Activated CD8-positive, alpha-beta memory T cell treated with anti-CD3 and anti-CD28 coated beads for 36 hours (primary cell): ENCODE data around the gene NFIB. TPM values are rescaled to one million over a fixed set of nuclear protein-coding genes. Genes with fewer than 3 reads are reported as not detected.

Experiments used
- CTCF ChIA-PET: fragments of 350-600 bp; sonication (Branson Sonifier 250); formaldehyde crosslinking; loops from one replicate; lab custom pipeline; 2021; ENCODE audit warnings: antibody characterized with exemption; lab: Charles Lee
- POLR2A ChIA-PET: fragments of 350-600 bp; sonication (Branson Sonifier 250); formaldehyde crosslinking; loops from one replicate; lab custom pipeline; 2021; ENCODE audit warnings: antibody characterized with exemption; lab: Charles Lee
- total RNA-seq, 2 experiments: library from RNA; stranded (reverse); gene quantifications; one replicate each; pipeline ENCODE4 v1.2.3, GENCODE V29; 2021

NFIB gene
- total RNA-seq, 2 experiments from 2014 or later, result not detected

DNA sequence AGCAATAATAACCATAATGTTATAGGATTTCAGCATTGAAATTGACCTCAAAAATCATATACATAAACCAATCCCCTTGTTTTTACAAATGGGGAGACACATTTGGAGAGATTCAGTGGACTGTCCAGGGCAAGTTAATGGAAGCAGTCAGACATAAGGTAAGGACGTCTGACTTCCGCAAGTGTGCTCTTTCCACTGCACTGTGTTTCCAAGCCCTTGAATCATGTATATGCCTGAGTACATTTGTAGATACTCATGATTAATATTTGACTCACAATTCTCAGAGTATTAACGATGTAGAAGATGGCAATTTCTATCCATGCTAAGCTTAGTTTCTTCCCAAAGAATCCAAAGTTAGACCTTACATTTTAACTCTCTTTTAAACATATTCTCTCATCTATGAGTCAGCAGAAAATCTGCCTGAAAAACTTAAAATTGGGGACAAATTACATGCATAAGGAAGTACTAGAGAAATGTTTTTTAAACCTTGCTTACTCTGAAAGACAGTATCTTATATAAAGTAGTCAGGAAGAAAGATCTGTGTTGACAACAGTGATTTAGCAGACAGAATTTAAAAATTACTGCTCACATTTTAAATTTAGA is 165.3 kb downstream of the NFIB start:
- ChIA-PET POLR2A (no interaction called here), CTCF (no interaction called here)

DNA sequence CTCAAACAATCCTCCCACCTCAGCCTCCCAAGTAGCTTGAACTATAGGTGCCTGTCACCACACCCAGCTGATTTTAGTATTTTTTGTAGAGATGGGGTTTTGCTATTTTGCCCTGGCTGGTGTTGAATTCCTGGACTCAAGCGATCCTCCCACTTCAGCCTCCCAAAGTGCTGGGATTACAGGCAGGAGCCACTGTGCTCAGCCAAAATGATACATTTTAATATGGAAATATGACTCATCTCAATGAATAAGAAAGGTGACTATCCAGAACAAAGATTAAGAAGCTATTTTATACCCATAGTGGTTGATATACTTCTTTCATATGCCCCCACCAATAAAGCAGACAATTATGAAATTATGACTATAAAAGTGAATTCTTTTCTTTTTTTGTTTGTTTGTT is 166.2 kb downstream of the NFIB start:
- CTCF ChIA-PET, result no interaction called here
- POLR2A ChIA-PET, result no interaction called here

DNA sequence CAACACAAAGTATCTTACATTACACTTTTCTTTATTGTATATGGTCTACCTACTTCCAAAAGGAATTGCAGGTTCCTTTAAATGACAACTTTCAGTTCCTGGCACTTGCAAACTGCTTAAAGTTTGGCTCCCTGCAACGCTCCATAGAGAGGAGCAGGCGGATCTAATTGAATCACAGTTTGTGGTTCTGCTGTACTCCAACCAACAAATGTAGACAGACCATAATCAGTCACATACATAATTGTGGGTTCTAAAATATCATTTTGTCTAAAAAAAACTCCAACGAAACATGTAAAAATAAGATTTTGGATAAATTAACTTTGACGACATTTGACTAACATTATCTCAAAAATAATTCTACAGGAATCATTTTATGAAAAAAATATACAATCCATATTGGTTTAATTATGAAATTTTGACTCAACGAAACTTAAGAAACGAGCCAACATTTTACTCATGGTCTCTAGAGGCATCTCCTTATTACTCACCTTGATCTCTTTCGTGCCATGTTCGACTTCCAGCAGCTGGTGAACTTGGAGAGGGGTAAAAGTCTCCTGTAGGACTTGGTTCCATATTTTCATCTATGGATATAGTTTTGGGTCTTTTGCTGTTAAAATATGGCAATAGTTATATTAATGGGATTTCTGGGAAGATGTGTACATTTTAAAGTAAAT is 167.6 kb downstream of the NFIB start:
- ChIA-PET POLR2A (no interaction called here), CTCF (no interaction called here)

DNA sequence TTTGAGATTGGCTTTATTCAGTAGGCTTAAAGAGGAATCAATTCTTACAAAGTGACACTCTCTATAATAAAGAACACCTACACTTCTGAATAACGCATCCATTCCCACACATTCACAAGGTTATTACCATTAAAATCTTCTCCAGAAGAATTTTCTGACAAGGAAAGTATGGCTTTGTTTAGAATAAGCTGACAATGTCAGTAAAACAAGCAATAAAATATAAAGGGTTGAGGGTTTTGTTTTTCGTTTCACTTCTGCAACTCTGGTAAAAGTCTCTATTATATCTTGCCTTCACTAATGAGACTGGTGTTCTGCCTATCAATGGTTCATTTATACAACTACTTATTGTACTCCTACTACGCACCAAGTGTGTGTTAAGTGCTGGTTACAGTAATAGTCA is 169.7 kb downstream of the NFIB start:
- POLR2A ChIA-PET, result no interaction called here
- CTCF ChIA-PET, result no interaction called here

DNA sequence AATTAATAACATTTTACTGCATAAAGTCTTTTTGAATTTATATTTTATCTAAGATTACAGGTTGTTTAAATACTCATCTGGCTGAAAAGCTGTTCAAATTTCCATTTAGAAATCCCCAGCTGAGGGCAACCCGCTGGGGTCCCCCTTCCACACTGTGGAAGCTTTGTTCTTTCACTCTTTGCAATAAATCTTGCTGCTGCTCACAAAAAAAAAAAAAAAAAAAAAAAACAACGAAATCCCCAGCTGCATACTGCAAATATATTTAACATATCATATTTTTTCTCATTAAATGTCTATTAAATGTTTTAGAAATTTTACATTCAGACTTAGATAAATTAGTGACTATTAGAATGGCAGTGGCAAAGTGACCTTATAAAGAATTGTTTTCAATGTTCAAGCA is 172.2 kb downstream of the NFIB start:
- ChIA-PET CTCF (no interaction called here), POLR2A (no interaction called here)

DNA sequence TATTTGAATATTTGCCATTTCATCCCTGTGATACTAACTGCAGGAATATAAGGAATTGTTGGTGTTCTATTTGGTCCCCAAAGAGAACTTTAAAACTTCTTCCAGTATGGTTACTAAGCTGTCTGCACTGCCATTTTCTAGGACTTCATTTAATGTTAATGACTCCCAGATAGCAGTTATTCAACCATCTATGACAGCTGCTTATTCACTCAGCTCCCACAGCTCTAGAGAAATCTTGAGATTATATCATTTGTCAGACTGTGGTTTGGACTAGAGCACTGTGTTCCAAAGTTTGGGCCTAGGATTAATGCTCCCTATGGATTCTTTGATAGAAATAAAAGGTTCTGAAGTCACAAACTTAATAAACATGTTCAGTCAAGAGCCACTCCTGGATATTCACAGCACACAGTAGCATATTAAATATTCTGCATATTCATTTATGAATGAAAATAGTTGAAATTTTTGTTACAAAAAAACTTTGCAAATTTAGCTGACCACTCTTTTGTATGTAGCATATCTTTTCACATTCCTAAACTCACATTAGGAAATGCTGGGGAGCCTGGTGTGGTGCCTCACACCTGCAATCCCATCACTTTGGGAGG is 173.7 kb downstream of the NFIB start:
- POLR2A ChIA-PET, result no interaction called here
- CTCF ChIA-PET, result no interaction called here

DNA sequence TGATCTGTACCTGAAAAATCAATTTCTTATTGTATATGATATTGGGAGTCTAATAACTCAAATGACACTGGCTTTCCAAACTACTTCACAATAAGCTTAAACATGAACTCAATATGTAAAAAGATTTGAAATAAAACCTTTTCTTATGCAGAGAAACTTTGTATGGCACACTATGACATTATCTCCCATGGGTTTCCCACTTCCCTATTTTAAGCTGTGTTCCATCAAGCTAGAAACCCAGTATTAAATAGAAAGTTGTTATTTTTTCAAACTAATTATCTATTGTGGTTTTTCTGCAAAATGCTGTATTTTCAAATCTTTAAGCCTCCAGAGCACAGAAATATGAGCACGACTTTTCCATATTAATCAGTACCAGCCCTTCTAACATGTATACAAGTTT is 174.7 kb downstream of the NFIB start:
- POLR2A ChIA-PET, result no interaction called here
- CTCF ChIA-PET, result no interaction called here

DNA sequence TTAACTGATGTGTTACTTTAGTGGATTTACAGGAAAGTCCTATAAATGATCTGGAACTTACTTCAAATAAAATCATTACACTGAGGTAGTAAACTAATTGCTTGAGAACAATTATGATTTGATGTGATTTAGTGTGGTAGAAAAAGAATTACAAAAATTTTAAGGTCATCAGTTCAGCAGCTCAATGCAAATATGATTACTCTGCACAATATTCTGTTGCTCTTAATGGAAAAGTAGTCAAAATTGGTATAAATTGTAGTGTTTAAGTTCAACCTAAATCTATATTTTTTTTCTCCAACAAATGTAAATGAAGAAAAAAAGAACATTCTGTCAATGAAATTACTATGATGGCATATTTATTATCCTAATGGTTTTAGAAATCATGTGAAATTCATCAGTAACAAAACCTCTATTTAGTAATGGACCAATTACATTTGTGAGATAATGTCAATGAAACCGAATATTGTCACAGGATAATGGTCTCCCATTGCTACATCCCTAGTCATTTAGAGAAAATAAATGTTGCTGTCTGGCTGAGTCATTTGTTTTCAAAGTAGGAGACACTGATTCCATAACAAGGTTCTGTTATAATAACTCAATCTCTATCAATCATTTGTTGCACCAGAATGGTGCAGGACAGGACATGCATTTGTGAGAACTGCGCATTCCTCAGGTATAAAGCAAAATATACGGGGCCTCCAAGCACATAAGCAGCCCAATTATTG is 177.1 kb downstream of the NFIB start:
- POLR2A ChIA-PET, result no interaction called here
- CTCF ChIA-PET, result no interaction called here

DNA sequence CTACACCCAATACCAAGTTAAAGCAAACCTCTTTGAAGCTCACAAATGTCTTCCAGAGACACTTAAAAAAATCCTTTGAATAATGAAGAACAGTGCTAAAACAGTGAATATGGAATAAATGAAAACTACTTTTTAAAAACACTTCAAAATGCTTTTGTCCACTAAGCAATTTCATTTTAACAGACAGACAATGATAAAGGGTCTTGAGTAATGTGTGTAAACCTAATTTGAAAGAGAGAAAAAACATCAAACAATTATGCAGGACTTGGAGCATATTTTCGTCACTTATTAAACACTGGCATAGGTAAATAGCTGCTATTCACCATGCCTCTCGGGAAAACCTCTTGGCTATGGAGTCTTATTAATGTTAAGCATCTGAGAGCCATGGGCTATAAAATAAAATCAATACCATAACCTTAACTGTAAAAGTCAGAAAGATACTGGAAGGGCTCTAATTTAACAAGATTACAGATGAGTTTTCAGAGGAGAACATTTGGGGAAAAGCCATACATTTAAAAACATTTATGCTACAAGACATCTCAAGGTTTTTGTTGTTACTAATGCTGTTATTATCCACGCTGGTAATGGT is 177.8 kb downstream of the NFIB start:
- POLR2A ChIA-PET, result no interaction called here
- CTCF ChIA-PET, result no interaction called here

DNA sequence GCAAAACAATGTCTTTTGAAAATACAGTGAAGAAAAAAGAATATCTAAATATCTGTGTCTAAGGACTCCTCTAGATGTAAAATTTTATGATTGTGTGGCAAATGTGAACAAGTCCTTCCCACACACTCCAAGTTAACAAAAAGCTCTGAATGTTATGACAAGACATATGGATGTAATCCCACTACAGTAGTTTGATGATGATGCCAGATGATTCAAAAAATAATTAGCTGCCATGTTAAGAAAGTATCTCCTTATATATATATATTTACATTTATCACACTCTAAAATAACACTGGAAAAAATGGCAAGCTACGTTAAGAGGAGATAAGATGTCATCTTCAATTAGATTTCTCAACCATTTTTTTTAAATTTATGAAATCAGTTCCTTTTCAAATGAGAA is 178.5 kb downstream of the NFIB start:
- ChIA-PET CTCF (no interaction called here), POLR2A (no interaction called here)

DNA sequence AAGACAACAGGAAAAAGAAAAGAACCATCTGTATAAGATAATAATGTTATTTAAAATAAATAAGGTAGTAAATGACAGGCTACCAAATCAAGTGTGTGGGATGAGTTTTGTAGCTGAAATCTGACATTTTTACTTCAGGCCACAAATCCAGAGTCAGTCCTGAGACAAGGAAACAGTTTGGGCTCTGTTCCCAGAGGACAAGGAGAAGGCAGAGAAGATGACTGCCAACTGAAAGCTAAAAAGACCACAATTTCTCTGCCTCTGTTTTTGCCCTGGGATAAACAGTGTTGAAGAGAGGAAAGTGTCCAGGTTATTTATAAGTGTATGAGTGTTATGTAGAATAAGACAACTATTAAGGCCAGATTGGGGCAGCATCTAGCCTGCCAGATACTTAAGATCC is 180.5 kb downstream of the NFIB start:
- ChIA-PET POLR2A (no interaction called here), CTCF (no interaction called here)

DNA sequence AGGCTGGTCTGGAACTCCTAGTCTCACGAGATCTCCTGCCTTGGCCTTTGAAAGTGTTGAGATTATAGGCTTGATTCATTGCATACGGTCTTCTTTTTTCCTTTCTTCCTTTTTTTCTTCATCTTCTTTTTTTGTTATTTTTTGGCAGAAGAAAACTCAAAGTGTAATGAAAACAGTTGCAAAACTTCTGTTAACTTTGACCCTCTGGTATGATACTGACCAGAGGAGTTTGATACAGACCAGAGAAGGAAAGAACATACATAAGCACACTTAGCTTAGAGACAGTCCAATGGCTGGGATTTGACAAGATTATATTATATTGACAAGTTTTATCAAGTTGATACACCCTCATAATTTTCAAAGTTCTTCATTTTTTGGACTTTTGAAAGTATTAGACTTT is 181.2 kb downstream of the NFIB start:
- ChIA-PET CTCF (no interaction called here), POLR2A (no interaction called here)

DNA sequence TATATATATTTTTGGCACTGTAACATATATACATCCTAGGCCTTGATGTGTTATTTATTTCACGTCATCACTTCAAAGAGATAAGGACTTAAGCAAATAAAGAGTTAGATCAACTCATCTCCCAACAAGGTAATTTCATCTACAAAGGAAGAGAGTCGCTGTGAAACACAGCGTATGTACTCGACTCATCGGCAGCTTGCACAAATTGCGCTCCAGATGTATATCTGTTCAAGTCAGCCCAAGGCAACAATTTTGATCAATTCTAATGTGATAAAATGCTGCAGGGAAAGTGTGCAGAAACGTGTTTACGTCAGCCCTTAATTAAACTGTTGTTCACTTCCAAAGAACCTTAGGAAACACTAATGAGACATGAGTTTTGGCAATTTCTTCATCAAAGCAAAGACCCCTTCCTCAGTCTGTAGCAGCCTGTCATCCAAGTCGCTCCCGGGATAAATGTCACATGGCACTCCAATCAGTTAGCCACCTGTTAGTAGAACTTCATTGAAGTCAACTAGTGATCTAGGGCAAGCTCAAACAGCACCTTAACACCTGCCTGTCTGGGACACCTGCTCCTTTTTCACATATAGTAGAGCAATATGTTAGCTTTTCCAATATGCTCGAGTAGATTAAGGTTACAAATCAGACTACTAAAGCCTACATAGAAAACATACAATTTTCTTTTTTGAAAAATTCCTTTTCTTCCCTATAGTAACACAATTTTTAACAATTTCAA is 182.4 kb downstream of the NFIB start:
- ChIA-PET POLR2A (no interaction called here), CTCF (no interaction called here)

DNA sequence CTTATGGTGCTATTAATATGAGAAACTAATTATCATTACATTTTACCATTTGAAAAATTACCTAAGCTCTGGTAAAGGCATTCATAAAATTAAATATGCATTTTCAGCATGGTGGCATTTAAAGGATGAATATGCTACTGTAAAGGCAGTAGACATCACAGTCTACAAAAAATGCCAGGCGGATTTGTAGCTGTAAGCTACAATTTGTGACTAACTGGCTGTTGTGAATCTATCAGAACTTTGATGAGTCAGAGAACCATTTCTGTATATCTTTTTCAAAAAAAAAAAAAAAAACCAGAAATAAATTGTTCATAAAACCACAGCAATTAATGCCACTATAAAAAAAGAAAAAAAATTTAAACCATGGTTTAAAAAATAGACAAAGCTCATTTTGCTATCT is 186.3 kb downstream of the NFIB start:
- POLR2A ChIA-PET, result no interaction called here
- CTCF ChIA-PET, result no interaction called here

DNA sequence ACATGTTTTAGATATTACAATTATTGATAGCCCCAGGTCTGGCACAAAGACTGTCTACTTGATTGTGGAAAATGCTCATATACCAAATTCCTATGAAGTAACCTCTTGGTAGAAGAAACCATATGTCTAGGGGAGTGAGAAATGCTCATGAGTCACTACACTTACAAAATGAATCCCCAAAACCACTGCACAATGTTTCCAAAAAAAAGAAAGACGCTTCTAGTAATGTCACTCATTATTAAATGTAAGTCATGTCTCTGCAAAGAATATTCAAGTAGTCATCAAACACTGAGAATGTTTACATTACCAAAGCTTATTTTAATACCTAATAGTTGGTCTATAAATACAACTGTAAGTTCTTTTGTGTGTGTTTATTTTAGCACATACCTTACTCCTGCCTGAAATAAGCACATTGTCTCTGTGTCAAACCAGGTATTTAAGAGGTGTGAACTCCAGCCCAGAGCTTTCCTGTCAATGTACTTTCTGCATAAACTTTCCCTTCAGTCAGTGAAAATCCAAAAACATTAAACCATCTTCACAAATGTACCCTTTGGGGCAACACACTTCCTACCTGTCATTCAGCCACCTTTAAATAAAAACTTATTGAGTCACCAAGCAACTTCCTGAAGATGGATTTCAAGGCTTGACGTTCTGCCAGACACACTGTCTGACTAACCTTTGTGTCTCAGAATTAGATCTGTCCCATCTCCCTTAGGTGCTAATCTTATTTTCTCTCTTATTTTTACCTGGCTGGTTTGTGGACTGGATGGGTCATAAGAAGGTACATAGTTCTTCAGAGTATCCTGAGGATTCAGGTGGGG is 194.0 kb downstream of the NFIB start:
- ChIA-PET POLR2A (no interaction called here), CTCF (no interaction called here)

DNA sequence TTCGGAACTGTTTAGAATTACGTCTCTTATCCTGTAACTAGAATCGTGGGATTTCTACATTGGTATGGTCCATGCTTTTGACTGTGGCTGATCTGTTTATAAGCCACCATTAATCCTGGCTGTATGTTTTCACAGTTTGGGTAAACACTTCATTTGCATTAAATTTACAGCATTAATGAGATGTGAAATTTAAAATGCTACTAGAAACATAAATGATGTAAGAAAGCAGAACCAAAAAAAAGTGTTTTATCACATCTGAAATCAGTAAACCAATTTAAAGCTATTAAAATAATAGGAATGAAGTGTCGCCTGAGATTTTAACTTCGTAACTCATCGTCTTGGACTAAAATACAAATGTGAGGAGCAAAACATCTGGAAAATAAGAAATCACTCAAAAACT is 201.7 kb downstream of the NFIB start:
- ChIA-PET CTCF (no interaction called here), POLR2A (no interaction called here)

DNA sequence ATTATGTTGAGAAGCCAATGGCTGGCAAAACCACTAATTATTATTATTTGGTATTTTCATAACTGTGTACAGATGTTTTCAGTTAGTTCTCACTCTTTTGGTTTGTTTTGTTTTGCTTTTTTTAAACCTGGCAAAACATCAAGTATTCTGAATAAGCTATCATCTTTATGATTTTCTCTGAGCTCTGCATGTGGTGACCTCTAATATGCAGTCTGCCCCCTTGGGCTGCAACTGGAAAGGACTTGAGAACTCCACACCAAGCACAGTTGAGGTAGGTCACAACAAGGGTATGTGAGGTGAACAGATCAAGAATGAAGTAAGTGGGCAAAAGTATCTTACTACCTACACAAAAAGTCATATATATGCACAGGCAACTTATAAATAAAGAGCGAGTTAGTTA is 202.2 kb downstream of the NFIB start:
- POLR2A ChIA-PET, result no interaction called here
- CTCF ChIA-PET, result no interaction called here

DNA sequence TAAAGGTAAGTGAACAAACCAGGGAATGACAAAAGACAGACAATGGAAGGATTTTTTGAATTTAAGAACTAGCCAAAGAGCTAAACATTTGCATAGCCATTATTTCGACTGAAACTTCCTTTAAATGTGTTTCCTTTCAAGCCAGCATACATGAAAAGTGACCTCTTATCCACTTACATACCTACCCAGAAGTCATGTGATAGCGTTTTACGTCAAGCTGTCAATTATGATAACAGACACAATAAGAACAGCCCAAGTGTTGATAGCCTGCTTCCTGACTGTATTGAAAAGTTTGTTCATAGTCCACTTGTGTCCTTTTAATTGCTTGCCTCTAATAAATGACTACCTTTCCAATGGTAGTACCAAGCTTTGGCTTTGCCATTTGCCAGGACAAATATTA is 206.0 kb downstream of the NFIB start:
- ChIA-PET CTCF (no interaction called here), POLR2A (no interaction called here)

DNA sequence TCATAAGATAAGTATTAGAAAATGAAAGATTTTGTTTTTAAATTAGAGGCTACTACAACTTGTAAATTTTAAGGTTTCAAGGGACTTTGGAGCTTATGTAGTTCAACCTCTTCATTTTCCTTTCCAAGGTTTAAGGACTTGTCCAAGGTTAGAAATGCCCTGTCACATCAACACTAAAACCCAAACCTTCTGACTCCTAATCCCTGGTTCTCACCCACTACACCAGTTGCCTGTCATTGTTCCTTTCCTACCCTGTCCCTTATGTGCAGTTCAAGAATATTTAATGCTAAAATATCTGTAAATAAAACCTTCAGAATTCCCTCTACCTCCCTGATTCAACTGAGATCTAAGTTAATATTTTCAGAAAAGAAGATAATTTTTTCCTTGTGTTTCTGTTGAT is 206.4 kb downstream of the NFIB start:
- POLR2A ChIA-PET, result no interaction called here
- CTCF ChIA-PET, result no interaction called here
